ENCODE measurements around the gene EIF3F. TPM values are rescaled to one million over a fixed set of nuclear protein-coding genes. Genes with fewer than 3 reads are reported as not detected.

Gene EIF3F
- total RNA-seq, 2 experiments from 2014 or later, result 303 to 309 TPM

DNA sequence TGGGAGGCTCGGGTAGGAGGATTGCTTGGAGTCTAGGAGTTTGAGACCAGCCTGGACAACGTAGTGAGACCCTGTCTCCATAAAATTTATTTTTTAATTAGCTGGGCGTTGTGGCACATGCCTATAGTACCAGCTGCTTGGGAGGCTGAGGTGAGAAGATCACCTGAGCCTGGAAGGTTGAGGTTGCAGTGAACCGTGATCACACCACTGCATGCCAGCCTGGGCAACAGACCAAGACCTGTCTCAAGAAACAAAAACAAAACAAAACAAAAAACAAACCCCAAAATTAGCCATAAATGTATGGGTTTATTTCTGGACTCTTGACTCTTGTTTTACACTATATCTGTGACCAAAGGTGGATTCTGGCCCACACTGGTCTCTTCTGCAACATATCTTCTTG lies 41.6 kb downstream of the EIF3F start:
- Mint-ChIP-seq H3K4me1 (ENCODE audit: low read depth) (peaks cover 2% of the 10 kb centered on the region), H3K4me3 (no peak overlapping the region), H3K9me3 (no peaks in the 10 kb centered on the region), H3K27ac (no peak overlapping the region), H3K27me3 (peaks cover 18% of the 10 kb centered on the region), H3K36me3 (ENCODE audit: low read depth) (no peaks in the 10 kb centered on the region)
- no peak for ATAC-seq
- intact Hi-C loops (cut with micrococcal nuclease), result no loop called here
- ChIA-PET CTCF (interaction anchor here (0.8 to 2.0 kb wide), 4 partner anchors 9 to 71 kb away, joined by 3 to 5 read pairs (median 3); no protein-coding TSS in a partner anchor), POLR2A (interaction anchor here (0.7 kb wide), 1 partner anchor 110 kb away, joined by 3 read pairs; no protein-coding TSS in a partner anchor)
- DNase-seq, result no peak
- TF ChIP-seq, protein P1, sequence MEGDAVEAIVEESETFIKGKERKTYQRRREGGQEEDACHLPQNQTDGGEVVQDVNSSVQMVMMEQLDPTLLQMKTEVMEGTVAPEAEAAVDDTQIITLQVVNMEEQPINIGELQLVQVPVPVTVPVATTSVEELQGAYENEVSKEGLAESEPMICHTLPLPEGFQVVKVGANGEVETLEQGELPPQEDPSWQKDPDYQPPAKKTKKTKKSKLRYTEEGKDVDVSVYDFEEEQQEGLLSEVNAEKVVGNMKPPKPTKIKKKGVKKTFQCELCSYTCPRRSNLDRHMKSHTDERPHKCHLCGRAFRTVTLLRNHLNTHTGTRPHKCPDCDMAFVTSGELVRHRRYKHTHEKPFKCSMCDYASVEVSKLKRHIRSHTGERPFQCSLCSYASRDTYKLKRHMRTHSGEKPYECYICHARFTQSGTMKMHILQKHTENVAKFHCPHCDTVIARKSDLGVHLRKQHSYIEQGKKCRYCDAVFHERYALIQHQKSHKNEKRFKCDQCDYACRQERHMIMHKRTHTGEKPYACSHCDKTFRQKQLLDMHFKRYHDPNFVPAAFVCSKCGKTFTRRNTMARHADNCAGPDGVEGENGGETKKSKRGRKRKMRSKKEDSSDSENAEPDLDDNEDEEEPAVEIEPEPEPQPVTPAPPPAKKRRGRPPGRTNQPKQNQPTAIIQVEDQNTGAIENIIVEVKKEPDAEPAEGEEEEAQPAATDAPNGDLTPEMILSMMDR (IDR thresholded peaks at IDR 0.05), result no peak

DNA sequence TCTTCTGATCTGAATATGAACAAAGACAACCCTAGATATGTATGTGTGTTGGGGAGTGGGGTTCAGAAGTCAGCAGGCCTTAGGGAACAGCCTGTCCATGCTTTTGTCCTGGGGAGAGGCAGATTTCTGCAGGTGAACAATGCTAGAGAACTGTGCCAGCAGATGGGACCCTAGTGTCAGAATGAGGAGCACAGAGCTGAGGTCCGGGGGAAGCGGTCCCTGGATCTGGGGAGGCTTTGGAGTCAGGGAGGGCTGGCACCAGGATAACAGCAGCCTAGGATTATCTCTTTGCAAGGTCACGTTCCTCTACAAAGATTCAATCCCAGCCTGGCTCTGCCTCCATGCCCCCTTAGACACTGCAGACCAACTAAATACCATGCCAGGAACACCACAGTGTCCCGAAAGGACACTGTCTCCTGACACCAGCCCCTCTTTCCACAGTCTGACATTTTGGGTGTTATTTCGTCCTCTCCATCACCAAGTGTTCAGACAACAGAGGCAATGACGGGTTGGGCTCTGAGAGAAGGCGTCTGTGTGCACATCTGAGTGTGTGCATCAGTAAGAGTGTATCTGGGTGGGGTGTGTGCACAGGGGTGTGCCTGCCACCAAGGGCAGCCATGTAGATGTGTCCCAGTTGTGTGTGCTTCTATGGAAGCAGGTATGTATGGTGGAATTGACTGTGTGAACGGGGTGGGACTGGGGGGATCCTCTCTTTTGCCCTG lies 43.5 kb downstream of the EIF3F start:
- H3K27ac Mint-ChIP-seq, result no peak overlapping the region
- no peak for ATAC-seq
- CTCF ChIA-PET, result interaction anchor here (2.0 to 7.7 kb wide), 3 partner anchors 60 to 69 kb away, joined by 5 to 120 read pairs (median 67); no protein-coding TSS in a partner anchor
- no peaks in the 10 kb centered on the region for H3K36me3 Mint-ChIP-seq (ENCODE audit: low read depth)
- no peak for DNase-seq
- TF ChIP-seq, protein P1 (IDR thresholded peaks at IDR 0.05), result no peak
- H3K4me3 Mint-ChIP-seq, result no peak overlapping the region
- H3K9me3 Mint-ChIP-seq, result no peaks in the 10 kb centered on the region
- peaks cover 2% of the 10 kb centered on the region for H3K4me1 Mint-ChIP-seq (ENCODE audit: low read depth)
- peaks cover 18% of the 10 kb centered on the region for H3K27me3 Mint-ChIP-seq
- POLR2A ChIA-PET, result no interaction called here
- intact Hi-C loops (cut with micrococcal nuclease), result no loop called here

DNA sequence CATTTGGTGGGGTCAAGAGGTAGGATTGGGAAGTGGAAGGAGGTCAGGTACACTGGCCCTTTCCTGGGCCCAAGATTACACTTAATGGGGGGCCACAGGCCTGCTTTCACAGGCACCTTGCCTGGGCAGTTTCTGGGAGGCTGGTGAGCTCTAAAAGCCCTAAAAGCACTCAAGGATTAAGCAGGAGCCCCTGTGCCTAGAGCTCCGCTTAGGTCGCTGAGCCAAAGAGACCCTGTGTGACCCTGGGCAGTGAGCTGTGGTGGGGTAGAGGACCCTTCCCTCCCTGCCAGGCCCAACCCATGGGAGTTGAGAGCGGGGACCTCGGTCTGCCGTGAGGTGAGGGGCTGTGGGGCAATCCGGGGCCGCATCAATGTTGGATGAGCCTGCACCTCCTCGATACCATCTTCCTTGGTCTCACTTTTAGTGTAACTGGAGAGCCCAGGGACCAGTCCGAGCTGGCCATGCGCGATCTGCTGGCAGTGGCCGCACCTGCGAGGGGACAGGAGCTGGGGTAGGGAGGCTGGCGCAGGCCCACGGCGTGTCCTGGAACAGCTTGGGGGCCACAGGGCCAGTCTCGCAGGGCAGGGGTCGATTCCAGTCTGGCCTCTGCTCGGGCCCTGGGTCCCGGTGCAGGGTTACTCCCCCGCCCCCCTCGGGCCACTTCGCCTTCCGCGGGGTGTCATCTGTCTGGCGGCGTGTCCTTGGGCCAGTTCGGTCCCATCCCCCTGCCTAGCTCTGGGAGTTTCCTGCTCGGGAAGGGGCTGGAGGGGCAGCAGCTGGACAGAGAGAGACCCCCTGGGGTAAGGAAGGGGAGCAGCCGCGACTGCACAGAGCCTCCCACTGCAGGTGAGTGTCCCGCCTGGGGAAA lies 44.3 kb downstream of the EIF3F start:
- Mint-ChIP-seq H3K4me3 (no peak overlapping the region), H3K36me3 (ENCODE audit: low read depth) (no peaks in the 10 kb centered on the region), H3K27me3 (peaks cover 18% of the 10 kb centered on the region), H3K9me3 (no peaks in the 10 kb centered on the region), H3K27ac (no peak overlapping the region), H3K4me1 (ENCODE audit: low read depth) (peaks cover 2% of the 10 kb centered on the region)
- DNase-seq, result no peak
- ChIA-PET CTCF (interaction anchor here (2.3 to 7.7 kb wide), 4 partner anchors 21 to 68 kb away, joined by 15 to 120 read pairs (median 44); no protein-coding TSS in a partner anchor), POLR2A (no interaction called here)
- TF ChIP-seq, protein P1 (IDR thresholded peaks at IDR 0.05), result no peak
- ATAC-seq, result no peak
- intact Hi-C loops (cut with micrococcal nuclease), result no loop called here

DNA sequence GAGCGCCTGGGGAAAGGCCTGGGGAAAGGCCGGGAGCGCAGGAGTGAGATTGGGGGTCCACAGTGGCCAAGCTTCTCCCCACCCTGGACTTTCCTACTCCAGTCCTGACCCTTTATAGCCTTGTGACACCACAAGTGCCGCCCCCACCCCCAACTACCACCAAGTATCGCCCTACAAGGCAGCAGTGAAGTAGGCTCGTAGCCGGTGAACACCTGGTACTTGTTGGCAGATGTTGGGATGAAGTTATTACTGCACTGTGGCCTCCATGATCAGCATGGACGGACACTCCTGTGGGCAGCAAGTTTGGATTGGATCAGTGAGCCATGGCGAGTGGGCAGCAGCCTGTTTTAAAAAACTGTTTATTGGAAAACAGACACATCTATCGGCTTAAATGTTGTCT lies 45.0 kb downstream of the EIF3F start:
- intact Hi-C loops (cut with micrococcal nuclease), result no loop called here
- H3K9me3 Mint-ChIP-seq, result no peaks in the 10 kb centered on the region

More for the DNA sequence above, 45.0 kb downstream of the EIF3F start:
- H3K27me3 Mint-ChIP-seq, result peaks cover 18% of the 10 kb centered on the region
- CTCF ChIA-PET, result interaction anchor here (1.0 to 7.7 kb wide), 9 partner anchors 10 to 73 kb away, joined by 3 to 120 read pairs (median 15); no protein-coding TSS in a partner anchor
- no peak overlapping the region for H3K4me3 Mint-ChIP-seq
- POLR2A ChIA-PET, result no interaction called here
- H3K36me3 Mint-ChIP-seq (ENCODE audit: low read depth), result no peaks in the 10 kb centered on the region
- H3K27ac Mint-ChIP-seq, result no peak overlapping the region
- no peak for ATAC-seq
- TF ChIP-seq, protein P1 (IDR thresholded peaks at IDR 0.05), result no peak
- peaks cover 2% of the 10 kb centered on the region for H3K4me1 Mint-ChIP-seq (ENCODE audit: low read depth)
- DNase-seq, result no peak
